Measurements from ENCODE around the gene QPRT. TPM values are rescaled to one million over a fixed set of nuclear protein-coding genes. Genes with fewer than 3 reads are reported as not detected.
A peak's percentile ranks its signal among the peaks of the same experiment; 100 is the strongest.

Gene QPRT
- total and polyA plus RNA-seq, 2 of the 13 experiments (the other 11 are each of a cell fraction or from before 2014, with no cell fraction given): 130 to 218 TPM

DNA sequence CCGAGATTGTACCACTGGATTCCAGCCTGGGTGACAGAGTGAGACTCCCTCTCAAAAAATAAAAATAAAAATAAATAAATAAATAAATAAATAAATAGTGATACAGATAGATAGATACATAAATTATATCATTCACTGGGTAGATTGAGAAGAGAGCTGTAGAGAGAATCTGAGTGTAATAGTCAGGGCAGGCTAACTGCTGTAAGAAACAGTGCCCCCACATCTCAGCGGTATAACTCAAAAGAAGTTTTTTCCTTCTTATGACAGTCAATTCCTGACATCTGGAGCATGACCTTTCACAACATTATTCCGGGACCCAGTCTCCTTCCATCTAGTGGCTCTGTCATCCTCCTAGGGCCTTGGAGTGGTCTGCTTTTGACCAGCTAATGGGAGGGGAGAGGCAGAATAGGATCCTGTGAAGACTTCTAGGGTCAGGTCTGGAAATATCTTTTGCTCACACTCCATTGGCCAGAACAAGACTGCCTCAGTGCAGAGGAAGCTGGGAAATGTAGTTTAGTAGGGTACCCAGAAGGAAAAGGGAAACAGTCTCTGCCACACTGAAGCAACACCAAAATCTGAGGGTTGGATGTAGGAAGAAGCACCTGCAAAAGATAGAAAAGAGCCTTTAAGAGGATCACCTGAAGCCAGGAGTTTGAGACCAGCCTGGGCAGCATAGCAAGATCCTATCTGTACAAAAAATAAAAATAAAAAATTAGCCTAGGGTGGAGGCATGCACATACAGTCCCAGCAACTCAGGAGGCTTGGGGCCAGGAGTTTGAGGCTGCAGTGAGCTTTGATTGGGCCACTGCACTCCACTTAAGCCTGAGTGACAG lies 3.0 kb upstream of the QPRT start:
- WGBS (ENCODE audit: low lambda C conversion rate): 35% methylated on average over 3 of the region's 3 CpGs
- Histone ChIP-seq H3K79me2 (ENCODE audit: insufficient read depth, low read length) (peaks cover 15% of the 10 kb centered on the region), H3K4me1 (ENCODE audit: insufficient read depth, low read length) (peaks cover 58% of the 10 kb centered on the region), H2AFZ (ENCODE audit: low read length) (no peak overlapping the region), H3K4me3 (replicated peaks in 1 of 3; ENCODE audit: insufficient read depth in 1 of 3, low read depth in 2 of 3, low read length in 3 of 3) (no peak overlapping the region), H3K36me3 (replicated peaks in 1 of 2; ENCODE audit: control insufficient read depth in 1 of 2, insufficient read depth in 2 of 2, low read length in 2 of 2) (peaks cover 0 to 3% of the 10 kb centered on the region in 2 experiments; a peak in 2 of 5 replicates), H3K4me2 (ENCODE audit: low read depth, low read length) (peak overlapping the region; percentile 30), H3K27ac (ENCODE audit: extremely low read length, insufficient read depth, low read length) (no peak overlapping the region), H3K27me3 (ENCODE audit: control insufficient read depth in 1 of 2, insufficient read depth in 2 of 2, low read length in 2 of 2) (no peaks in the 10 kb centered on the region; a peak in 1 of 5 replicates), H4K20me1 (ENCODE audit: insufficient read depth, low read length) (no peaks in the 10 kb centered on the region), H3K9ac (ENCODE audit: insufficient read depth, low read depth, low read length) (no peak overlapping the region), H3K9me3 (ENCODE audit: low read length) (no peaks in the 10 kb centered on the region)
- no TSS peak for BruUV-seq (replicated peaks)
- ATAC-seq (peak; percentile 49), DNase-seq (ENCODE audit: low spot score) (peak; percentile 60), FAIRE-seq (peak; percentile 78)
- ChIA-PET CTCF (ENCODE audit: low intra/inter-chr PET ratio, low total read pairs) (no interaction called here), POLR2A (interaction anchor here (0.8 to 1.7 kb wide), 3 partner anchors 9 to 12 kb away, joined by 3 to 8 read pairs (median 3); no protein-coding TSS in a partner anchor)
- in situ Hi-C loops (cut with HindIII; ENCODE audit: extremely low pct_ligation_motif_present, low pct_unique_long_range_greater_than_20kb) (no loop called here), intact Hi-C loops (cut with micrococcal nuclease; ENCODE audit: unreplicated experiment) (no loop called here)
- TF ChIP-seq SUZ12 (IDR thresholded peaks at IDR 0.05; ENCODE audit: low read depth, low read length) (peak; percentile 68), ERF (CRISPR knock-in tag; IDR thresholded peaks at IDR 0.05) (peak; percentile 36; the same call in 1 of the 2 replicates), ZNF17 (CRISPR knock-in tag; IDR thresholded peaks at IDR 0.05) (no peak), ZFP36L1 (CRISPR knock-in tag; IDR thresholded peaks at IDR 0.05) (no peak), ZFP1 (CRISPR knock-in tag; IDR thresholded peaks at IDR 0.05) (no peak), ZBTB38 (CRISPR knock-in tag; IDR thresholded peaks at IDR 0.05) (no peak), KLF13 (CRISPR knock-in tag; IDR thresholded peaks at IDR 0.05) (no peak), KMT2A (CRISPR knock-in tag; IDR thresholded peaks at IDR 0.05) (no peak), CHD2 (IDR thresholded peaks at IDR 0.05; ENCODE audit: low read depth, low read length) (no peak), ATAD3A (CRISPR knock-in tag; IDR thresholded peaks at IDR 0.05) (no peak), ZNF121 (CRISPR knock-in tag; IDR thresholded peaks at IDR 0.05) (peak; percentile 82), CEBPG (CRISPR knock-in tag; IDR thresholded peaks at IDR 0.05) (peak; percentile 13; the same call in 1 of the 2 replicates), ZNF143 (CRISPR knock-in tag; IDR thresholded peaks at IDR 0.05) (peak; percentile 93)
- TF ChIP-seq, protein P1, sequence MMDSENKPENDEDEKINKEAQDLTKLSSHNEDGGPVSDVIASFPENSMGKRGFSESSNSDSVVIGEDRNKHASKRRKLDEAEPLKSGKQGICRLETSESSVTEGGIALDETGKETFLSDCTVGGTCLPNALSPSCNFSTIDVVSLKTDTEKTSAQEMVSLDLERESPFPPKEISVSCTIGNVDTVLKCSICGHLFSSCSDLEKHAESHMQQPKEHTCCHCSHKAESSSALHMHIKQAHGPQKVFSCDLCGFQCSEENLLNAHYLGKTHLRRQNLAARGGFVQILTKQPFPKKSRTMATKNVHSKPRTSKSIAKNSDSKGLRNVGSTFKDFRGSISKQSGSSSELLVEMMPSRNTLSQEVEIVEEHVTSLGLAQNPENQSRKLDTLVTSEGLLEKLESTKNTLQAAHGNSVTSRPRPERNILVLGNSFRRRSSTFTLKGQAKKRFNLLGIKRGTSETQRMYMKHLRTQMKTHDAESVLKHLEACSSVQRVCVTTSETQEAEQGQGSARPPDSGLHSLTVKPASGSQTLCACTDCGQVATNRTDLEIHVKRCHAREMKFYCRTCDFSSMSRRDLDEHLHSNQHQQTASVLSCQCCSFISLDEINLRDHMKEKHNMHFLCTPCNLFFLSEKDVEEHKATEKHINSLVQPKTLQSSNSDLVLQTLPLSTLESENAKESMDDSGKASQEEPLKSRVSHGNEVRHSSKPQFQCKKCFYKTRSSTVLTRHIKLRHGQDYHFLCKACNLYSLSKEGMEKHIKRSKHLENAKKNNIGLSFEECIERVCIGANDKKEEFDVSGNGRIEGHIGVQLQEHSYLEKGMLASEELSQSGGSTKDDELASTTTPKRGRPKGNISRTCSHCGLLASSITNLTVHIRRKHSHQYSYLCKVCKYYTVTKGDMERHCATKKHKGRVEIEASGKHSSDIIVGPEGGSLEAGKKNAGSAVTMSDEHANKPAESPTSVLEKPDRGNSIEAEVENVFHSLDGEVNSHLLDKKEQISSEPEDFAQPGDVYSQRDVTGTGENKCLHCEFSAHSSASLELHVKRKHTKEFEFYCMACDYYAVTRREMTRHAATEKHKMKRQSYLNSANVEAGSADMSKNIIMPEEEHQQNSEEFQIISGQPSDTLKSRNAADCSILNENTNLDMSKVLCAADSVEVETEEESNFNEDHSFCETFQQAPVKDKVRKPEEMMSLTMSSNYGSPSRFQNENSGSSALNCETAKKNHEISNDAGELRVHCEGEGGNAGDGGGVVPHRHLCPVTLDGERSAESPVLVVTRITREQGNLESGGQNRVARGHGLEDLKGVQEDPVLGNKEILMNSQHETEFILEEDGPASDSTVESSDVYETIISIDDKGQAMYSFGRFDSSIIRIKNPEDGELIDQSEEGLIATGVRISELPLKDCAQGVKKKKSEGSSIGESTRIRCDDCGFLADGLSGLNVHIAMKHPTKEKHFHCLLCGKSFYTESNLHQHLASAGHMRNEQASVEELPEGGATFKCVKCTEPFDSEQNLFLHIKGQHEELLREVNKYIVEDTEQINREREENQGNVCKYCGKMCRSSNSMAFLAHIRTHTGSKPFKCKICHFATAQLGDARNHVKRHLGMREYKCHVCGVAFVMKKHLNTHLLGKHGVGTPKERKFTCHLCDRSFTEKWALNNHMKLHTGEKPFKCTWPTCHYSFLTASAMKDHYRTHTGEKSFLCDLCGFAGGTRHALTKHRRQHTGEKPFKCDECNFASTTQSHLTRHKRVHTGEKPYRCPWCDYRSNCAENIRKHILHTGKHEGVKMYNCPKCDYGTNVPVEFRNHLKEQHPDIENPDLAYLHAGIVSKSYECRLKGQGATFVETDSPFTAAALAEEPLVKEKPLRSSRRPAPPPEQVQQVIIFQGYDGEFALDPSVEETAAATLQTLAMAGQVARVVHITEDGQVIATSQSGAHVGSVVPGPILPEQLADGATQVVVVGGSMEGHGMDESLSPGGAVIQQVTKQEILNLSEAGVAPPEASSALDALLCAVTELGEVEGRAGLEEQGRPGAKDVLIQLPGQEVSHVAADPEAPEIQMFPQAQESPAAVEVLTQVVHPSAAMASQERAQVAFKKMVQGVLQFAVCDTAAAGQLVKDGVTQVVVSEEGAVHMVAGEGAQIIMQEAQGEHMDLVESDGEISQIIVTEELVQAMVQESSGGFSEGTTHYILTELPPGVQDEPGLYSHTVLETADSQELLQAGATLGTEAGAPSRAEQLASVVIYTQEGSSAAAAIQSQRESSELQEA (CRISPR knock-in tag; IDR thresholded peaks at IDR 0.05; ENCODE audit: not compliant biosample characterization): no peak
- TF ChIP-seq, protein P2, sequence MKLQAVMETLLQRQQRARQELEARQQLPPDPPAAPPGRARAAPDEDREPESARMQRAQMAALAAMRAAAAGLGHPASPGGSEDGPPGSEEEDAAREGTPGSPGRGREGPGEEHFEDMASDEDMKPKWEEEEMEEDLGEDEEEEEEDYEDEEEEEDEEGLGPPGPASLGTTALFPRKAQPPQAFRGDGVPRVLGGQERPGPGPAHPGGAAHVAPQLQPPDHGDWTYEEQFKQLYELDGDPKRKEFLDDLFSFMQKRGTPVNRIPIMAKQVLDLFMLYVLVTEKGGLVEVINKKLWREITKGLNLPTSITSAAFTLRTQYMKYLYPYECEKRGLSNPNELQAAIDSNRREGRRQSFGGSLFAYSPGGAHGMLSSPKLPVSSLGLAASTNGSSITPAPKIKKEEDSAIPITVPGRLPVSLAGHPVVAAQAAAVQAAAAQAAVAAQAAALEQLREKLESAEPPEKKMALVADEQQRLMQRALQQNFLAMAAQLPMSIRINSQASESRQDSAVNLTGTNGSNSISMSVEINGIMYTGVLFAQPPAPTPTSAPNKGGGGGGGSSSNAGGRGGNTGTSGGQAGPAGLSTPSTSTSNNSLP (IDR thresholded peaks at IDR 0.05; ENCODE audit: low read depth, low read length): no peak
